ENCODE results near the gene CHST4. TPM values are rescaled to one million over a fixed set of nuclear protein-coding genes. Genes with fewer than 3 reads are reported as not detected.

The CHST4 gene
- total RNA-seq, 1 experiment from 2014 or later = 5.9 TPM

- Histone ChIP-seq H3T11ph (ENCODE audit: low read length) (no peak overlapping the region), H3K4me2 (ENCODE audit: insufficient read depth, insufficient read length, low read length) (no peak overlapping the region), H2BK120ac (ENCODE audit: low read depth, low read length, poor library complexity, severe bottlenecking) (no peak overlapping the region), H3K79me2 (ENCODE audit: insufficient read depth, low read length) (no peaks in the 10 kb centered on the region), H4K91ac (ENCODE audit: insufficient read length, low read depth, low read length) (no peak overlapping the region), H3K4me1 (ENCODE audit: insufficient read depth, low read length) (peaks cover 3% of the 10 kb centered on the region; the same call in 1 of the 2 replicates), H3K18ac (ENCODE audit: insufficient read length, low read depth, low read length) (no peak overlapping the region), H3K9me3 (ENCODE audit: control insufficient read depth, low read depth, low read length) (no peaks in the 10 kb centered on the region), H4K5ac (ENCODE audit: insufficient read length, low read depth, low read length) (no peak overlapping the region), H3K14ac (ENCODE audit: insufficient read depth, low read length) (no peak overlapping the region), H3K4ac (ENCODE audit: low read depth, low read length) (no peak overlapping the region), H3K23ac (ENCODE audit: insufficient read length, low read depth, low read length) (no peak overlapping the region), H2AFZ (ENCODE audit: low read length) (no peak overlapping the region), H3K27ac (ENCODE audit: insufficient read length, low read depth, low read length) (no peak overlapping the region), H2BK15ac (ENCODE audit: low read depth, low read length) (no peak overlapping the region), H3K79me1 (ENCODE audit: insufficient read depth, low read depth, low read length, poor library complexity, severe bottlenecking) (no peaks in the 10 kb centered on the region), H2AK5ac (ENCODE audit: insufficient read length, low read length) (no peak overlapping the region), H3K27me3 (ENCODE audit: insufficient read depth, low read length) (no peaks in the 10 kb centered on the region), H3K23me2 (ENCODE audit: insufficient read length, low read depth, low read length, poor library complexity, severe bottlenecking) (no peaks in the 10 kb centered on the region), H3K56ac (ENCODE audit: insufficient read length, low read depth, low read length) (no peak overlapping the region), H2BK12ac (ENCODE audit: insufficient read length, low read depth, low read length) (no peak overlapping the region), H2BK20ac (ENCODE audit: low read depth, low read length, poor library complexity, severe bottlenecking) (no peak overlapping the region), H2BK5ac (ENCODE audit: insufficient read length, low read length) (no peak overlapping the region), H3K9ac (ENCODE audit: extremely low read depth, insufficient read length, low read length) (no peak overlapping the region), H4K8ac (replicated peaks; ENCODE audit: insufficient read length, low read depth, low read length) (no peak overlapping the region), H4K20me1 (ENCODE audit: control insufficient read depth, insufficient read depth, insufficient read length) (no peaks in the 10 kb centered on the region)
- peaks cover 10% of the 10 kb centered on the region for H3K27me3 Mint-ChIP-seq (ENCODE audit: low read depth)
- H3K4me1 Mint-ChIP-seq = peaks cover 10 to 13% of the 10 kb centered on the region in 2 experiments
- H3K9me3 Mint-ChIP-seq = peaks cover 7 to 9% of the 10 kb centered on the region in 2 experiments; a peak in 3 of 5 replicates
- H3K27ac Mint-ChIP-seq = no peak overlapping the region
- no peak for DNase-seq
- no peak overlapping the region for H3K4me3 Mint-ChIP-seq
- H3K36me3 Mint-ChIP-seq (ENCODE audit: insufficient read depth in 1 of 3, low read depth in 3 of 3) = peaks cover 0 to 7% (median 4%) of the 10 kb centered on the region in 3 experiments; a peak in 3 of 7 replicates
- WGBS (ENCODE audit: extremely low coverage, insufficient read length, low lambda C conversion rate) = no CpG with 5 or more reads among the region's 3 CpGs
- TF ChIP-seq CTCF (conservative IDR thresholded peaks at IDR 0.05) = no peak
These were observed 11.2 kb upstream of the CHST4 start for GRCh38 chr16:71515026-71515425.
